HG02840 (cell line): Measurements from ENCODE around the gene GGT6.

ENCODE experiments used
- ATAC-seq: cut with Tn5 transposase; IDR thresholded peaks from one replicate; pipeline ENCODE4 v1.9.1; 2021; ENCODE audit warnings: mild to moderate bottlenecking, moderate library complexity, moderate number of reproducible peaks; ENCODE audit not compliant: unreplicated experiment, low FRiP score

GGT6 gene

GRCh38 chr17:4530799-4531730 is 29.3 kb downstream of the GGT6 start:
- ATAC-seq, result no peak

GRCh38 chr17:4529533-4530152 is 30.7 kb downstream of the GGT6 start:
- ATAC-seq, result no peak

DNA sequence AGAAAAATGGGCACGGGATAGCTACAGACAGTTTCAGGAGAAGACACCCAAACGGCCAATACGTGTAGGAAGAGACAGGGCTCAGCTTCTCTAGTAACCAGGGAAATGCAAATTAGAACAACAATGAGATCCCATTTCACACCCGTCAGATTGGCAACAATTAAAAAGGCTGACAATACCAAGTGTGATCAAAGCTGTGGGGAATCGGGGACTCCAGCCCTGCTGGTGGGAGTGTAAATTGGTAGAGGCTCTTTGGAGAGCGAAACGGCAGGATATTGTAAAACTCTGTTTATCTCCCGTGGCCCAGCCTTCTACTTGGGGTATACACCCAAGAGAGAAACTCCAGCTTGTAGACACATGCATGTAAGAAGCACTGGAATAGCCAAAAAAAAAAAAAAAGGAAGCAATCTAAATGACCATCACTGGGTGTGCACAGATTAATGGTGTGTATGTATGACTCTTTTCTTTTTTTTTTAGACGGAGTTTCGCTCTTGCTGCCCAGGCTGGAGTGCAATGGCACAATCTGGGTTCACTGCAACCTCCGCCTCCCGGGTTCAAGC is 32.7 kb downstream of the GGT6 start:
- ATAC-seq, result no peak

- no peak for ATAC-seq
Measured at GRCh38 chr17:4527134-4527533, 33.2 kb downstream of the GGT6 start.

- no peak for ATAC-seq
Measured at GRCh38 chr17:4525691-4526397, 34.5 kb downstream of the GGT6 start.

- ATAC-seq, result no peak
Measured at GRCh38 chr17:4523946-4524345, 36.4 kb downstream of the GGT6 start.

DNA sequence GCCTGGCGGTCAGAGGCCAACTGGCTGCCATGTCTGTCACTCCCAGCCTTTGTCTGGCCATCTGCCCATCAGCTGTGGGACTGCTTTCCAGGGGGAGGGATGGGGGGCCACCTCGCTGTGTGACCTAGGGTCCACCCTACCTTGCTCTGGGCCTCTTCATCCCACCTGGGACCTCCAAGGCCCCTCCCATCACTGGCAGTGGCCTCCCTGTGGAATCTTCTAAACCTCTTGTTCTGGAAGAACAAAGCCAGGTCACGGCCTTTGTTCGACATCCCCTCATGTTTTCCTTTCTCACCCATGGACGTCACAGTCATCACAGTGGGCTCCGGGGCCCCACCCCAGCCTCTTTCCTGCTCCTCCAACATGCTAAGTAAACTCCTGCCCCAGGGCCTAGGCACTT is 37.7 kb downstream of the GGT6 start:
- no peak for ATAC-seq

DNA sequence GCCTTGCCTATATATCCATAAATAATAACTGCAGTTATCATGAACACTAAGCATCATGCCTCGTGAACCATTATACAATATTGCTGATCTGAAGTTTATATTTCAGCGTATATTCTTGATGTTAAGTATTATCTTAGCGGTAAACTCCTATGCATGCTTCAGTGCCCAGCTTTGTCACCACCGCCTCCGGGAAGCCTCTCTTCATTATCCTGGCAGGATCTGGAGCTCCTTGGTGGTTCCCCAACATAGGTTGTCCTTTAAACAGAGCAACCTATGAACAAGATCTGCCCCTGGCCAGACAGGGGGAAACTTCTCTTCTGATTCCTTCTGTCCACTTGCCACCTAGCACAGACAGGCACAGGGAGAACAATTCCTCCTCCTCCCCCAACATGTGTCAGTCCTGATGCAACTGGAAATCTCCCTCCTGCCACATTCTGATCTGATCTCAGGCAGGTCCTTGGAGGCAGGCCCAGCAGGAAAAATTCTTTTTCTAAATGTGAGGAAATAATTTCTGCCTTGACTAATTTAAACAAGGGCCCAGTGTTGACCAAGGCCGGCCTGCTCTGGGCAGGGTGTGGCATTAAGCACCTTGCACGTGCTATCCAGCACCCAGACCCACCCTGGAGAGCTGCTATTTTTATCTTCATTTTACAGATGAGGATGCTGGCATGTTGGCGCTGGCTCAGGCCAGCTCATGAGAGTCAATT is 39.3 kb downstream of the GGT6 start:
- no peak for ATAC-seq

DNA sequence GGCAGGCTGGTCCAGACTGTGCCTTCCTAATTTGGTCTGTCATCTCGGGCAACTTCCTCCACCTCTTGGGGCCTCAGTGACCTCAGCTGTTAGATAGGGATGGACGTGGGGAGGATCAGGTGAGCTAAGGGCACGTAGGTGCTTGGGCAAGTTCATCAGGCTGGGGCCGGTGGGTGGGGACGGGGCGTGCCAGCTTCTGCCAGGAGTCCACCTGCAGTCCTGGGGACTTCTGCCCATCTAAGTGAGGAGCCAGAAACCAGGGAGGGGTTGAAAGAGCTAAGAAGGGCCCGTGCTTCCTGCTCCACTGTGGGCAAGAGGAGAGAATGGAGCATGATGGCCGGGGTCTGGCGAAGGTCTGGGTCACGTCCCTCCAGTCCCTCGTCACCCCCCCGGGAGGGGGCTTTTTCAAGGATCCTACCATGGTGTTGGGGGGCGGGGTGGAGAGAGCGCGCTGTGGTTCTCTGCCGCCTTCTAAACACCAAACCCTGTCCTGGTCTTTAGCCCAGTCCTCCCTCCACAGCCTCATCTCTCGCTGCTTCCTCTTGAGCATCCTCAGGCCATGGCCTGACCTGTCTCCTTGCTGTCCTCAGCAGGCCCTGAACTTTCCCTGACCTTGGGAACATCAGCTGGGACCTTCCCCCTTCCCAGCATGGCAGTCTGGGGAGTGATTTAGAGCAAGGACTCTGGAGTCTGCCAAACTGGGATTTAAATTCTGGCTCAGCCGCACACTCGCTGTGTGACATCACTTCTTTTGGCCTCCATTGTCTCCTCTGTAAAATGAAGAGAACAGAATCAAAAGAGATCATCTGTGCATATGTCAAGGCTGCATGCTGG is 40.1 kb downstream of the GGT6 start:
- no peak for ATAC-seq

- no peak for ATAC-seq
Measured at GRCh38 chr17:4519361-4519788, 41.0 kb downstream of the GGT6 start.

DNA sequence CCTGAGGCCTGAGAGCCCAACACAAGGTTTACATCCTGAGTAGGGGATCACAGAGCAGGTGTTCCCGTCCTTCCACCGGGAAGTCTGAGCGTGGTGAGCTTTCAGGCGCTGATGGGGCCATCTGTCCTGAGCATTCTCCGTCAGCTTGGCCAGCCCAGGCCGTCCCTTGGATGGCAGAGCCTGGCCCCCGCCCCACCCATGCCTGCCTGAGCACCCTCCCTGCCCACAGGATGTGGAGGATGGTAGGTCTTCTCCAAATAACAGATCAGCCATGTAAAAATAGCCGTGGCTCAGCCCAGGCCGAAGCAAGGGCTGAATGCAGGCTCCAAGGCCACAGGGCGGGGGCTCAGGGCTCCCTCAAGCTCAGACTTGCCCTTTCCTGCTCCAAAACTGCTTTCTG is 41.5 kb downstream of the GGT6 start:
- no peak for ATAC-seq

DNA sequence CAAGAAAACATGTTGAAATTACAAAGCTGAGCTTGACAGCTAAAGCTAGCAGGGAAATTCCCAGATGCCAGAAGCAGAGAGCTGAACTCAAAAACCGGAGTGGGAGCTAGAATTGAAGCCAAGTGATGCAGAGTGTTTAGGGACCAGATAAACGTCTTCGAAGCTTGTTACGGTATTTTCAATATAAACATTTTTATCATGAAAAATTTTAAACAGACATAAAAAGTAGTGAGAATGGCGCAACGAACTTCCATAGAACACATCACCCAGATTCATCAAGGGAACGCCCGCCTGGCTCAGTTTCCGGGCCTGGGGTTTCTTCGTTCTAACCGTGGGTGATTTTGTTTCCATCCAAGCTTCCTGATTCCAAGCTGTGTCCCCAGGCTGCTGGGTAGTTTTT is 43.6 kb downstream of the GGT6 start:
- no peak for ATAC-seq

- ATAC-seq, result no peak
Measured at GRCh38 chr17:4515501-4515900, 44.9 kb downstream of the GGT6 start.

DNA sequence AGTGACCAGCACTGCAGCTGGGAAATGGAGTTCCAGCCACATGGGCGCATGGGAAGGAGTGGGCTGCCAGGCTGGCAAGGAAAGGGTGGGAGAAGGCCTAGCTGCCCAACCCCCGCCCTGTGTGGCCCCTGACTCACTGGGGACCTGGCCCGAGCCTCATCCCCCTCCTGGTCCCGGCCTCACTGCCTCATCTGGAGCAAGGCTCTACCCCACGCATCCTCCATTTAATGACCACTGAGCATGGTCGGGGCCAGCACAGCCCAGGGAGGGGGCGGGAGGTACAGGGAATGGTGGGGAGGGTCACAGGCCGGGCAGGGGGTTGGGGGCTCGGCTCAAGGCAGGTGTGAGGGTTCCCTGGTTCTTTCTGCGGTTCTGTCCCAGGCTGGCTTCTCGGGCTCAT is 45.6 kb downstream of the GGT6 start:
- ATAC-seq, result no peak

DNA sequence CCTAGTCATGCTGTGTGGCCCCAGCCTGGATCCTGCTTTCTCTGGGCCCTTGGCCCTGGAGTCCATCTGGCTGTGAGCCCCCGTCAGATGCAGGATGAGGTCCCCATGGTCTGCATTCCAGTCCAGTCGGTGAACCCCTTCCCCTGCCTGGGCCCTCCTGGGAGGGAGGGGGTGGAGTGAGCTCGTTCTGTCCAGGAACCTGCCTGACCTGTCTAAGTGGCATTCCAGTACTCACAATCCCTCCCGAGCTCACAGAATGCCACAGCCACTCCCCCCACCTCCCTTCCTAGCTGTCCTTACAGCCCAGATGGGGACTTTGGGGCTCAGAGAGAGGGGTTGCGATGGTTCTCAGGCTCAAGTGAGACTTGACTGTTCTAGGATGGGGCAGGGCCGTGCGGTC is 46.2 kb downstream of the GGT6 start:
- no peak for ATAC-seq

DNA sequence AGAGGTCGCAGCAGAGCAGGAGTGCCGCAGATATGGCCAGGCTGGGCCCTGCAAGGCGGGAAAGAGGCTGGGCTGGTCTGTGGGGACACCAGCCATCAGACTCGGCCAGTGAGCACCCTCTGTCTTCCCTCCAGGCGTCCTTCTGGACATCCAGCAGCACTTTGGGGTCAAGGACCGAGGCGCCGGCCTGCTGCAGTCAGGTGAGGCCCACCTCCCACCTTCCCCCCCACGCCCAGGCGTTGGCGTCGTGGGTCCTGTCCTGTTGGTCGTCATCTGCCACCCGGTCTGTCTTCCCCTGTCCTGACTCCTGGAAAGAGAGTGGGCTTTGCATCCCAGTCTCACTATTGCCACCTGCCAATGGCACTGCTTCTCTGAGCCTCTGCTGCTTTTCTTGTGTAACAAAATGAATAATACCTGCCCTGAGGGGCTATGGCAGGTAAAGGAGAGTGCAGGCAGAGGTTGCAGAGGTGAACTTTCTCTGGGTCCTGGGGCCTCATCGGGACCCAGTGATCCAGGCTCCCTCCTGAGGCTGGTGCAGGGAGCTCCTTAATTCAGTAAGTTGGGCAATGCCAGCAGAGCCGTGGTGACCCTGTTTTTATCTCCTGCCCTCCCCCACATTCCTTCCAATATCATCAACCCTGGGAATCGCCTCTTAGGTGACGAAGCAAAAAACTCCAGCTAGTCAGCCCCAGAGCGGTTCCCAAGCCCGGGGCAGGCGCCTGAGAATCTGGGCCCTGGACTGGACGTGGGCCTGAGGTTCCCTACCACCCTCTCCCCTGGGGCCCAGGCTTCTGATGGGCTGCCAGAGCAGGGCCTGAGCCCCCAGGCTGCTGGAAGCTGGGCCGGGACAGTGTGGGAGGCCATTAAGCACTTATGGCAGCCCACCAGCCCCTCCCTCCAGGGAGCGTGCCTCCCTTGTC is 47.0 kb downstream of the GGT6 start:
- ATAC-seq, result no peak

DNA sequence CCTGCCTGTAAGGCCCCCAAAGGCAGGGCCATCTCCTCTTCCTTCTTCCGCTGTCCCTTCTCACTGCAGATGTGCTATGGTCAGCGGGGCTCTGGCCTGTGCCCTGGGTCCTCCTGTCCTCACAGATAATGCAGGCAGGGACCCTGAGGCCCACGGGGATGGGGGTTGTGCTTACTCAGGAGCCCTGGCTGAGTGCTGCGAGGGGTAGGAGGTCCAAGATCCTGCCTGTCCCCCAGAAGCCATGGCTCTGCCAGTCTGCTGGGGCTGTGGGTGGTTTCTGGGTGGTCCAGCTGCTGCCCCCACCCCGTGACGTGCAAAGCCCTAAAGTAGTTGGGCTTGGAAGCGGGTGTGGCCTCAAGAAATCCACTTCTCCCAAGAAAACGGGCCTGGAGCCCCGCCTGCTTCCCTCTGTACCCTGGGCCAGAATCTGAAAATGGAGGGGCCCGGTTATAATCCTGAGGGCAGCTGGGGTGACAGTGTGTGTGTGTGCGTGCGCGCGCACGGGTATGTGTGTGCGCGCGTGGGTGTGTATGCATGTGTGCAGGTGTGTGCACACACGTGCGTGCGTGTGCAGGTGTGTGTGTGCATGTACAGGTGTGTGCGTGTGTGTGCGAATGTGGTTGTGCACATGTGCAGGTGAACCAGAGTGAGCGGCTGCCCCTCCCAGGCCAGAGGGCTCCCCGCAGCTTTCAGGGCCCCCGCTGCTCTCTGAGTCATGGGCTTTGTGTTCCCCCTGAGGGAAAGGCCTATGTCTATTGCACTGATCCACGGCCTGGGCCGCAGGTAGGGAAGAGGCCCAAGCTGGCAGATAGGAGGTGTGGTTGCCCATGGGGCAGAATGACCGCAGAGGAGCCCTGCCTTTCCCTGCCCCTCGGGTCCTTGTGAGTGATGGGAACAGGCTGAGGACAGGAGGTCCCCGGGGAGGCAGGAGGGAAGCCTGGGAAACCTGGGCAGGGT is 47.9 kb downstream of the GGT6 start:
- no peak for ATAC-seq
